ENCODE measurements around the gene CNKSR2.
A peak's percentile ranks its signal among the peaks of the same experiment; 100 is the strongest.

The CNKSR2 gene

GRCh38 chrX:21658746-21659145 lies 284.5 kb downstream of the CNKSR2 start:
- DNase-seq (ENCODE audit: low read depth), result no peak
- peak overlapping the region; percentile 18 for H3K4me3 ChIP-seq (ENCODE audit: low read depth, low read length)

GRCh38 chrX:21659320-21659719 lies 285.1 kb downstream of the CNKSR2 start:
- no peak overlapping the region for H3K4me3 ChIP-seq (ENCODE audit: low read depth, low read length)
- DNase-seq (ENCODE audit: low read depth), result no peak

DNA sequence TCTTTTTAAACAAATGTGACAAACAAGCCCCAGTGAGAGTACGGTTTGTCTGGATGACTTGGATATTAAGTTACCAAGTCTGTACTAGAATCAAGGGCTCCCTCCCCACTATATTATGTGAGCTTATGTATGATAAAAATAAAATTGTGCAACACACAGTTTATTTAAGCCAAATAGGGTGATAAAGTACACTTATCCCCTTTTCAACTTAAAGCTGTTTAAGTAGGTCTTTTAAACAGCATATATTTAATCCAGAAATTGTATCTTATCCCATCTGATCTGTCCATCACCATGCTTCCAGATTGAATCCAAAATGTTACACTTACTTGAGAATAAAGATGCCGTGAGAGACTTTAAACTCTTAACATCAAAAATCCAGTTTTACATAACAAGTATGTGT lies 285.9 kb downstream of the CNKSR2 start:
- no peak for DNase-seq (ENCODE audit: low read depth)
- no peak overlapping the region for H3K4me3 ChIP-seq (ENCODE audit: low read depth, low read length)

DNA sequence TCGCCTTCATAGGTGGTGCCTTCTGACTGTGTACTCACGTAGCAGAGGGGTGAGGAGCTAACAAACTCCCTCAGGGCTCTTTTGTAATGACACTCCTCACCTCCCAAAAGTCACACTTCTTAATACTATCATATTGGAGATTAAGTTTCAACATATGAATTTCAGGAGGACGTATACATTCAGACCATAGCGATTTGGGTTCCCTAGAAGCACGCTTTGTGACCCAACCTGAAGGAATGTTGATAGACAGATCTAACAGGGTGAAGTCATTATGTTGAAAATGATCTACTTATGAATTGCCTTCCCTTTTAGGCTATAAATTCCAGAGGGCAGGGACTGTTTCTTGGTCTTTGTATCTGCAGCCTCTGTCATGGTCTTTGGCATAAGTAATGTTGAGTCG lies 287.1 kb downstream of the CNKSR2 start:
- no peak overlapping the region for H3K4me3 ChIP-seq (ENCODE audit: low read depth, low read length)
- no peak for DNase-seq (ENCODE audit: low read depth)

DNA sequence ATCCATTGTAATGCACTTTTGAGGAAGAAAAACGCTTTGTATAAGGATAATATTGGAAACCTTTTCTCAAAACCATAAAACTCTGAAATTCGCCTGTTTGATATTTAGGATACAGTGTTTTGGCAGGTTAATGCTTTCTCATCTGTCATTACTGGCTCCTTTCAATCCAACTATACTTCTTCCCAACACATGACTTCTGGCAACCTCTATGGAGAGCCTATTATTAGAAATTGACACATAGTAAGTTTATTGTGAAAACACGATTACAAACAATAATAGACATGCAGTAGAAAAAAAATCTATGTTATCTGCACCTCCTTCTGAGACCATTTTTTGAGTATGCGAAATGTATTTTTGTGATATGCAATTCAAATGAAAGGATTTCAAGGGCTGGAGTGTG lies 288.5 kb downstream of the CNKSR2 start:
- DNase-seq (ENCODE audit: low read depth), result no peak
- H3K4me3 ChIP-seq (ENCODE audit: low read depth, low read length), result no peak overlapping the region

DNA sequence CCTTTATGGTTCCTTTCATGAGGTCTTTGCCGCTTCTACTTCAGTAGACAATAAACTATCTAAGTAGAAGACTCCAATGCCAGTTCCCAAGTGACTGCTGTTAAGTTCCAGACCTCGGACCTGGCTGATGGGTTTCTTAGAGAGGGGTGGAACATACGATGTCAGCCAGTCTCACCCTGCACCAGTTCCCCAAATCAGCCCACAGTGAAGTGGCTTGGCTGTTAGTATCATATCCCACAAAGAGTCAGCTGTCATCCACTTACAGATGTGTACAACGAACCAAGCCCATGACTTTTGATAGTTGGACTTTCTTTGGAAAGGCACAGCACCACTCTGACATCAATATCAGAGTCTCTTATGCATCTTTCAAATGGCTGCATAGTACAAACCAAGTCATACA lies 292.0 kb downstream of the CNKSR2 start:
- no peak overlapping the region for H3K4me3 ChIP-seq (ENCODE audit: low read depth, low read length)
- no peak for DNase-seq (ENCODE audit: low read depth)

GRCh38 chrX:21666679-21667078 lies 292.5 kb downstream of the CNKSR2 start:
- DNase-seq (ENCODE audit: low read depth), result no peak
- no peak overlapping the region for H3K4me3 ChIP-seq (ENCODE audit: low read depth, low read length)

- H3K4me3 ChIP-seq (ENCODE audit: low read depth, low read length), result no peak overlapping the region
- DNase-seq (ENCODE audit: low read depth), result no peak
Observed at GRCh38 chrX:21674430-21675186, 300.4 kb downstream of the CNKSR2 start.

GRCh38 chrX:21675931-21676330 lies 301.7 kb downstream of the CNKSR2 start:
- DNase-seq (ENCODE audit: low read depth), result no peak
- no peak overlapping the region for H3K4me3 ChIP-seq (ENCODE audit: low read depth, low read length)

GRCh38 chrX:21678048-21678612 lies 303.9 kb downstream of the CNKSR2 start:
- DNase-seq (ENCODE audit: low read depth), result no peak
- no peak overlapping the region for H3K4me3 ChIP-seq (ENCODE audit: low read depth, low read length)

GRCh38 chrX:21683941-21684340 lies 309.7 kb downstream of the CNKSR2 start:
- H3K4me3 ChIP-seq (ENCODE audit: low read depth, low read length), result no peak overlapping the region
- no peak for DNase-seq (ENCODE audit: low read depth)

DNA sequence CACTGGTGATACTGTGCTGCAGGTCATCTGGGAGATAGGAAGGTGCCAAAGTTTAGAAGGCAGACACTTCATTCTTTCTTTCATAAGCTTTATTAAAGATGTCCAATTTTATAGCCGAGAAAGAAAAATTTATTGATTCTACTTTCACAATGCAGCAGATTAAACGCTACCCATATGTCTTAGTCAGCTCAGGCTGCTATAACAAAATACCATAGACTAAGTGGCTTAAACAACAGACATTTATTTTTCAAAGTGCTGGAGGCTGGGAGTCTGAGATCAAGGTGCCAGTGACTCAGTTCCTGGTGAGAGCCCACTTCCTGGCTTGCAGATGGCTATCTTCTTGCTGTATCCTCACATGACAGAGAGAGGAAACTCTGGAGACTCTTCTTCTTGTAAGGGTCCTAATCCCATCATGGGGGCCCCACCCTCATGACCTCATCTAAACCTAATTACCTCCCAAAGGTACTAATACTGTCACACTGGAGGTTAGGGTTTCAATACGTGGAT lies 317.3 kb downstream of the CNKSR2 start:
- H3K4me3 ChIP-seq (ENCODE audit: low read depth, low read length), result no peak overlapping the region
- DNase-seq (ENCODE audit: low read depth), result no peak

DNA sequence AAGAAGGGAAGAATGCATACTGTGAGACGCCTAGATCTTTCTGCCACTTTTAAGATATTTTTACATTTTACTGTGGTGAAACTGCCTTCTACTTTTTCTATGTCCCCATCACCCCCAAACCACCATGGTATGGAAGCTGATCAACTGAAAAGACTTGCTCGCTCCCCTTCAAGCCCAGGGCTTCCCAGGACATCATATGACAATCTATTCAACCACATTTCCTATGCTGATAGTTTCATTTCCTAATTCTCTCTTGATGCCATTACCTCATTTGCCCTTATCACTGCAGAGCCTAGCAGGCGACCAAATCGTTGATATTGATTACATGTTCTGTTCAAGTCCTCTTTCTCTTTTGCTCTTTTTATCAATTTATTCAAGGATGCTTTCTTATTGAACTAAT lies 324.1 kb downstream of the CNKSR2 start:
- H3K4me3 ChIP-seq (ENCODE audit: low read depth, low read length), result no peak overlapping the region
- DNase-seq (ENCODE audit: low read depth), result no peak

DNA sequence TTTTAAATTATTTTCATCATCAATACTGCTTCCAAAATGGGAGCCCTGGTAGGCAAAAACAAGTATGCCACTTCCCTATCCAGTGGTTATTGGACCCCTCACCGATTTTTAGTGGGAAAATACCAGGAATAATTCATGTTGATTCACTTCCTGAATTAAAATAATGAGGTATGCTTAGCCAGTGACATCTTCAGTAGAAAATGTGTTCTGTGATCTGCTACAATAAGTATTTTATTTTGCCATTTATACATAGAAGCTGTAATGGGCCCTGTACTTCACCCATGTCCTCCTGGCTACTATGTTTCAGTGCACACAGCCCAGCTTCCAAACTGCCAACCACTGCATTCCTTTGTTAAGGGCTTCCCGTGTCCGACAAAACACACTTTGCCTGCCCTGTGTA lies 324.9 kb downstream of the CNKSR2 start:
- no peak overlapping the region for H3K4me3 ChIP-seq (ENCODE audit: low read depth, low read length)

GRCh38 chrX:21700275-21700674 lies 326.1 kb downstream of the CNKSR2 start:
- no peak for DNase-seq (ENCODE audit: low read depth)
- H3K4me3 ChIP-seq (ENCODE audit: low read depth, low read length), result no peak overlapping the region

More for the DNA sequence above, 324.9 kb downstream of the CNKSR2 start:
- no peak for DNase-seq (ENCODE audit: low read depth)

GRCh38 chrX:21700967-21701366 lies 326.7 kb downstream of the CNKSR2 start:
- DNase-seq (ENCODE audit: low read depth), result no peak
- no peak overlapping the region for H3K4me3 ChIP-seq (ENCODE audit: low read depth, low read length)

- no peak for DNase-seq (ENCODE audit: low read depth)
- no peak overlapping the region for H3K4me3 ChIP-seq (ENCODE audit: low read depth, low read length)
Observed at GRCh38 chrX:21702725-21703124, 328.5 kb downstream of the CNKSR2 start.
